HFFc6 (cell line): ENCODE measurements around the gene LHPP. TPM values are rescaled to one million over a fixed set of nuclear protein-coding genes. Genes with fewer than 3 reads are reported as not detected.

Source experiments
- DNase-seq: peaks from one replicate; pipeline ENCODE4 v3.0.0-alpha.2; 2018
- H3K27ac Mint-ChIP-seq: 2 replicates; pipeline ENCODE4 v1.8.0; 2020; ENCODE audit warnings: mild to moderate bottlenecking, mixed read lengths
- H3K27me3 Mint-ChIP-seq: 2 replicates; pipeline ENCODE4 v1.8.0; 2021; ENCODE audit warnings: mild to moderate bottlenecking, moderate library complexity, mixed read lengths; ENCODE audit not compliant: insufficient read depth
- H3K36me3 Mint-ChIP-seq: 2 replicates; pipeline ENCODE4 v1.8.0; 2021; ENCODE audit warnings: low read depth, mixed read lengths
- H3K4me1 Mint-ChIP-seq: 2 replicates; pipeline ENCODE4 v1.8.0; 2020; ENCODE audit warnings: low read depth, mixed read lengths
- H3K4me3 Mint-ChIP-seq: 2 replicates; pipeline ENCODE4 v1.8.0; 2020; ENCODE audit warnings: mild to moderate bottlenecking, moderate library complexity, mixed read lengths
- H3K9me3 Mint-ChIP-seq: 2 replicates; pipeline ENCODE4 v1.8.0; 2020; ENCODE audit warnings: mild to moderate bottlenecking, mixed read lengths
- total RNA-seq, 6 experiments: library from RNA; stranded (reverse); fragmentation: NEBNext Ultra II Directional; extraction: Animal tissue kit (Norgen Biotek cat#: 25700); gene quantifications; 2 replicates in 1 of 6; 3 replicates in 5 of 6; pipeline ENCODE4 v1.2.3, GENCODE V29; 2021
- TF ChIP-seq, protein P1 (sequence below): fragments of 200-600 bp; sonication (generic); IDR thresholded peaks from 2 replicates; pipeline ENCODE4 v1.5.0; 2021; ENCODE audit warnings: antibody characterized with exemption, mild to moderate bottlenecking

Gene LHPP
- total RNA-seq, 6 experiments from 2014 or later: 12.5 to 17.3 (median 14.0) TPM

GRCh38 chr10:124559372-124560132 is 97.9 kb downstream of the LHPP start:
- Mint-ChIP-seq H3K4me1 (peaks cover 24% of the 10 kb centered on the region), H3K9me3 (no peaks in the 10 kb centered on the region; the same call in 1 of the 2 replicates), H3K27ac (no peak overlapping the region), H3K36me3 (no peaks in the 10 kb centered on the region), H3K4me3 (no peak overlapping the region), H3K27me3 (peaks cover 12% of the 10 kb centered on the region)
- DNase-seq: no peak
- TF ChIP-seq, protein P1, sequence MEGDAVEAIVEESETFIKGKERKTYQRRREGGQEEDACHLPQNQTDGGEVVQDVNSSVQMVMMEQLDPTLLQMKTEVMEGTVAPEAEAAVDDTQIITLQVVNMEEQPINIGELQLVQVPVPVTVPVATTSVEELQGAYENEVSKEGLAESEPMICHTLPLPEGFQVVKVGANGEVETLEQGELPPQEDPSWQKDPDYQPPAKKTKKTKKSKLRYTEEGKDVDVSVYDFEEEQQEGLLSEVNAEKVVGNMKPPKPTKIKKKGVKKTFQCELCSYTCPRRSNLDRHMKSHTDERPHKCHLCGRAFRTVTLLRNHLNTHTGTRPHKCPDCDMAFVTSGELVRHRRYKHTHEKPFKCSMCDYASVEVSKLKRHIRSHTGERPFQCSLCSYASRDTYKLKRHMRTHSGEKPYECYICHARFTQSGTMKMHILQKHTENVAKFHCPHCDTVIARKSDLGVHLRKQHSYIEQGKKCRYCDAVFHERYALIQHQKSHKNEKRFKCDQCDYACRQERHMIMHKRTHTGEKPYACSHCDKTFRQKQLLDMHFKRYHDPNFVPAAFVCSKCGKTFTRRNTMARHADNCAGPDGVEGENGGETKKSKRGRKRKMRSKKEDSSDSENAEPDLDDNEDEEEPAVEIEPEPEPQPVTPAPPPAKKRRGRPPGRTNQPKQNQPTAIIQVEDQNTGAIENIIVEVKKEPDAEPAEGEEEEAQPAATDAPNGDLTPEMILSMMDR: no peak

DNA sequence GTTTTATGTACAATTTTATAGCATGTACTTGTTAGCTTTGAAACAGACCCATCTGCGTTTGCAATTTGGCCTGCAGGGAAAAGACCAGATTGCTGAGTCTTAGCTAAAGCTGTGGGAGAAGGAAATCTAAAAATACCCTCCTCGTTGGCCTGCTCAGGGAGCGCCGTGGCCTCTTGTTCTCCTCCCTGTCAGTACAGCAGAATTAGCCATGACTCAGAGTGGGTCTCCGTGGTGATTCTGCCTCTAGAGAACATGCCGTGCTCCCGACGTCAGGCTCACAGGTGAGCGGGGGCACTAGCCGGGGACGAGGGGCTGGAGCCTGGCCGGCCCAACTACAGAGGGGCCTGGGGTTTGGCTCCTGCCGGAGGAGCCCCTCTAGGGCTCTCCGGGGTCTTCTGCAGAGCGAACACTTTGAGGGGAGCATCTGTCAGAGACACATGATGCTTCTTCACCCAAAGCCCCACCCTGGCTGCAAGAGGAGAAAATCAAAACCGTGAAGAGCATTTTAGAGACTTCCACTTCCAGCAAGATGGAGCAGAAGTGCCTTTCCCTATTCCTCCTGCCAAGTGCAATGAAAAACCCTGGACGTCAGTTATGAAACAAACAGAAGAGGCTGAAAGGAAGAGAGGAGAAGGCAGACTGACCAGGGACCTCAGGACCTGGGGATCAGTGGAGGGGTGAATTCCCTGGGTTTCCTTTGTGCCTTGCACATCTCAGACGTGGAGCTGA is 98.9 kb downstream of the LHPP start:
- H3K4me3 Mint-ChIP-seq: peak overlapping the region; percentile 61
- no peaks in the 10 kb centered on the region for H3K36me3 Mint-ChIP-seq
- peak; percentile 76 for DNase-seq
- peaks cover 13% of the 10 kb centered on the region for H3K27me3 Mint-ChIP-seq
- TF ChIP-seq, protein P1: no peak
- H3K27ac Mint-ChIP-seq: peak overlapping the region; percentile 62
- H3K9me3 Mint-ChIP-seq: no peaks in the 10 kb centered on the region; the same call in 1 of the 2 replicates
- H3K4me1 Mint-ChIP-seq: peaks cover 24% of the 10 kb centered on the region

DNA sequence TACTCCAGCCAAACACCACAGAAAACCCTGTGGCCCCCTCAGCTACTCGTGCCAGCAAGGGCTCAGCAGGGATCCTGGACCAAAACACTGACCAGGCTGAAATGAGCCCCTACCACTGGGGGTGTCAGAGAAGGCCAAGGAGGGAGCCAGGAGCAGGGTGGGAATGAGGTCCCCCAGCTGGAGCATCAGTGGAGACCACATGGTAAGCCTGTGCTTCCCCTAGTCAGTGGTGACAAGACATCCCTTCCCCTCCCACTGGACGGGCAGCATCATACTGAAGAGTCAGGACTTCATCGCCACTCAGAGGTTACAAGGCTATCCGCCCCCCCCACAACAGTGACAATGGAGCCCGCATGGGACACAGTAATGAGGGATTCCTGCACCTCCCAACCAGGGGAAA is 99.6 kb downstream of the LHPP start:
- TF ChIP-seq, protein P1: no peak
- H3K9me3 Mint-ChIP-seq: no peaks in the 10 kb centered on the region; the same call in 1 of the 2 replicates
- no peak for DNase-seq
- H3K27me3 Mint-ChIP-seq: peaks cover 15% of the 10 kb centered on the region
- peaks cover 24% of the 10 kb centered on the region for H3K4me1 Mint-ChIP-seq
- no peaks in the 10 kb centered on the region for H3K36me3 Mint-ChIP-seq
- H3K27ac Mint-ChIP-seq: no peak overlapping the region
- no peak overlapping the region for H3K4me3 Mint-ChIP-seq

GRCh38 chr10:124562425-124563060 is 100.9 kb downstream of the LHPP start:
- peak; percentile 13 for DNase-seq
- Mint-ChIP-seq H3K27me3 (peaks cover 17% of the 10 kb centered on the region), H3K9me3 (no peaks in the 10 kb centered on the region; the same call in 1 of the 2 replicates), H3K4me3 (no peak overlapping the region), H3K4me1 (peaks cover 24% of the 10 kb centered on the region), H3K36me3 (no peaks in the 10 kb centered on the region), H3K27ac (no peak overlapping the region)
- TF ChIP-seq, protein P1: no peak

DNA sequence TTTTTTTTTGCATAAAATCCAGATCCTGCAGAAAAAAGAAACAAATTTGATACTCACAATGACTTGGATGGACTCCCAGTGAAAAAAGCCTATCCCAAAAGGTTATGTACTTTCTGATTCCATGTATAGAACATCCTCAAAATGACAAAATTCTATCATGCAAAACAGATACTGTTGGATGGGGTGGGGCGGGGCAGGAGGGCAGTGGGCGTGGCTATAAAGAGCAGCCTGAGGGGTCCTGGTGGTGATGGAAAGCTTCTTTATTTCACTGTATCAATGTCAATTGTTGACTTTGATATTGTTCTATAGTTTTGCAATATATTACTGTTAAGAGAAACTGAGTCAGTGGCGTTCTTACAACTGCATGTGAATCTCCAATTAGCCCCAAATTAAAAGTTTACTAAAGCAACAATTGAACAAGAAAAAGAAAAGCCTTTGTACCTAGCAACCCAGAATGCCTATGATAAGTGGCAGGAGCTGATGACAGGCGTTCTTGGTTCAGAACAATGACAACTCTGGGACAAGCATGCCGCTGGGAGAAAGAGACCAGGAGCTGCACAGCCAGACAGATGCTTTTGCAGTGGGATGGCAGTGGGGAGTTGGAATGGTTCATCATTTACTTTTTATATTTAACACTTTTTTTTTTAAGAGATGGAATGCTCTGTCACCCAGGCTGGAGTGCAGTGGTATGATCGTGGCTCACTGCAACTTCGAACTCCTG is 101.9 kb downstream of the LHPP start:
- Mint-ChIP-seq H3K36me3 (no peaks in the 10 kb centered on the region), H3K4me1 (peaks cover 24% of the 10 kb centered on the region), H3K27ac (no peak overlapping the region), H3K4me3 (no peak overlapping the region), H3K9me3 (no peaks in the 10 kb centered on the region; the same call in 1 of the 2 replicates), H3K27me3 (peaks cover 19% of the 10 kb centered on the region)
- TF ChIP-seq, protein P1: no peak
- no peak for DNase-seq
